ENCODE results near the gene RARS2.

The RARS2 gene

GRCh38 chr6:87618531-87618930, 28.7 kb upstream of the RARS2 start:
- POLR2A ChIA-PET, result no interaction called here
- Histone ChIP-seq H3K4me1 (ENCODE audit: control insufficient read depth, insufficient read depth, low read length) (no peaks in the 10 kb centered on the region), H3K36me3 (ENCODE audit: control insufficient read depth in 2 of 2, insufficient read depth in 1 of 2, low read length in 2 of 2) (peaks cover 31 to 67% of the 10 kb centered on the region in 2 experiments), H3K9me3 (ENCODE audit: control insufficient read depth, insufficient read depth, low read depth, low read length) (no peaks in the 10 kb centered on the region), H3K4me3 (ENCODE audit: low read depth, low read length) (no peak overlapping the region), H3K27ac (ENCODE audit: extremely low read depth, low read depth, low read length) (no peak overlapping the region)
- TF ChIP-seq ZNF626 (tag by site-specific recombination; IDR thresholded peaks at IDR 0.05), result no peak
- no peak for TF ChIP-seq ZNF624 (tag by site-specific recombination; IDR thresholded peaks at IDR 0.05)
- TF ChIP-seq ZNF114 (tag by site-specific recombination; IDR thresholded peaks at IDR 0.05), result no peak
- TF ChIP-seq ZNF48 (tag by site-specific recombination; IDR thresholded peaks at IDR 0.05), result no peak
- TF ChIP-seq MZF1 (tag by site-specific recombination; IDR thresholded peaks at IDR 0.05; ENCODE audit: borderline replicate concordance), result no peak
- TF ChIP-seq OSR2 (tag by site-specific recombination; IDR thresholded peaks at IDR 0.05), result no peak
- no peak for TF ChIP-seq ZNF776 (tag by site-specific recombination; IDR thresholded peaks at IDR 0.05; ENCODE audit: borderline replicate concordance)
- TF ChIP-seq ZNF148 (tag by site-specific recombination; IDR thresholded peaks at IDR 0.05; ENCODE audit: borderline replicate concordance), result no peak
- TF ChIP-seq ZNF184 (tag by site-specific recombination; IDR thresholded peaks at IDR 0.05), result no peak
- no peak for TF ChIP-seq ZNF791 (tag by site-specific recombination; IDR thresholded peaks at IDR 0.05)
- no peak for TF ChIP-seq ZNF239 (tag by site-specific recombination; IDR thresholded peaks at IDR 0.05)
- no peak for TF ChIP-seq ZNF354C (tag by site-specific recombination; IDR thresholded peaks at IDR 0.05; ENCODE audit: borderline replicate concordance, low read depth)
- no peak for TF ChIP-seq ZNF792 (tag by site-specific recombination; IDR thresholded peaks at IDR 0.05)
- CTCF ChIA-PET, result no interaction called here

GRCh38 chr6:87617405-87617804, 27.6 kb upstream of the RARS2 start:
- POLR2A ChIA-PET, result interaction anchor here (0.6 kb wide), 1 partner anchor 166 kb away, joined by 4 read pairs; no protein-coding TSS in a partner anchor
- CTCF ChIA-PET, result interaction anchor here (0.6 kb wide), 1 partner anchor 13 kb away, joined by 4 read pairs; no protein-coding TSS in a partner anchor
- Histone ChIP-seq H3K27ac (ENCODE audit: extremely low read depth, low read depth, low read length) (no peak overlapping the region), H3K4me3 (ENCODE audit: low read depth, low read length) (no peak overlapping the region), H3K9me3 (ENCODE audit: control insufficient read depth, insufficient read depth, low read depth, low read length) (no peaks in the 10 kb centered on the region), H3K4me1 (ENCODE audit: control insufficient read depth, insufficient read depth, low read length) (no peaks in the 10 kb centered on the region), H3K36me3 (ENCODE audit: control insufficient read depth in 2 of 2, insufficient read depth in 1 of 2, low read length in 2 of 2) (peaks cover 38 to 69% of the 10 kb centered on the region in 2 experiments)
- TF ChIP-seq ZBTB26 (tag by site-specific recombination; optimal IDR thresholded peaks at IDR 0.05) (no peak), ZNF747 (tag by site-specific recombination; IDR thresholded peaks at IDR 0.05) (no peak), ZBTB1 (tag by site-specific recombination; IDR thresholded peaks at IDR 0.05) (no peak), ZNF580 (tag by site-specific recombination; IDR thresholded peaks at IDR 0.05) (no peak), MYNN (tag by site-specific recombination; IDR thresholded peaks at IDR 0.05; ENCODE audit: borderline replicate concordance) (no peak), ZNF362 (tag by site-specific recombination; IDR thresholded peaks at IDR 0.05) (no peak), ZSCAN30 (tag by site-specific recombination; IDR thresholded peaks at IDR 0.05) (no peak), ZNF394 (tag by site-specific recombination; IDR thresholded peaks at IDR 0.05; ENCODE audit: borderline replicate concordance) (no peak), ZNF621 (tag by site-specific recombination; IDR thresholded peaks at IDR 0.05) (no peak), BCL6B (tag by site-specific recombination; IDR thresholded peaks at IDR 0.05) (no peak), TRIM28 (IDR thresholded peaks at IDR 0.05; ENCODE audit: borderline replicate concordance, low read length) (no peak), ZNF292 (tag by site-specific recombination; IDR thresholded peaks at IDR 0.05; ENCODE audit: borderline replicate concordance, low read depth) (no peak), ZNF571 (tag by site-specific recombination; IDR thresholded peaks at IDR 0.05) (no peak), ZNF19 (tag by site-specific recombination; IDR thresholded peaks at IDR 0.05; ENCODE audit: low read depth) (no peak), ZSCAN16 (tag by site-specific recombination; IDR thresholded peaks at IDR 0.05) (no peak), PATZ1 (tag by site-specific recombination; IDR thresholded peaks at IDR 0.05) (no peak)
